Keratinocyte (primary cell): Measurements from ENCODE around the gene SYNE2. TPM values are rescaled to one million over a fixed set of nuclear protein-coding genes. Genes with fewer than 3 reads are reported as not detected.
A peak's percentile ranks its signal among the peaks of the same experiment; 100 is the strongest.
"Not testable (repeated sequence)": the region's sequence is repeated elsewhere in the genome, so short reads cannot be mapped to it uniquely, and the experiment has no call there.

Experiments
- DNase-seq: peaks from one replicate; pipeline ENCODE4 v3.0.0-alpha.2; 2011; ENCODE audit warnings: low read depth, missing footprints, low spot score
- FAIRE-seq: peaks from 2 replicates; lab custom pipeline; 2011; peaks lifted over from hg19 to GRCh38; lab: Jason Lieb, UNC
- H2AFZ ChIP-seq: 2 replicates; pipeline ENCODE4 v1.6.0; 2012; ENCODE audit warnings: low read length, control low read depth, inconsistent platforms; ENCODE audit not compliant: control insufficient read depth
- H3K27ac ChIP-seq: 2 replicates; pipeline ENCODE4 v1.5.1; 2011; ENCODE audit warnings: low read length; ENCODE audit not compliant: control insufficient read depth, insufficient read depth
- H3K27me3 ChIP-seq: 3 replicates; pipeline ENCODE4 v1.6.0; 2011; ENCODE audit warnings: low read length; ENCODE audit not compliant: control insufficient read depth, insufficient read depth; ENCODE audit errors: extremely low read depth
- H3K36me3 ChIP-seq, 2 experiments: 2 replicates in 1 of 2; 3 replicates in 1 of 2; pipeline ENCODE4 v1.5.1; 2011; ENCODE audit warnings: low read length in 2 of 2, mild to moderate bottlenecking in 1 of 2; ENCODE audit not compliant: control insufficient read depth in 2 of 2, insufficient read depth in 2 of 2; ENCODE audit errors: extremely low read depth in 1 of 2
- H3K4me1 ChIP-seq: 3 replicates; pipeline ENCODE4 v1.5.1; 2011; ENCODE audit warnings: low read length; ENCODE audit not compliant: control insufficient read depth, insufficient read depth; ENCODE audit errors: extremely low read depth
- H3K4me2 ChIP-seq: 3 replicates; pipeline ENCODE4 v1.6.0; 2011; ENCODE audit warnings: low read depth, low read length; ENCODE audit not compliant: control insufficient read depth, insufficient read depth; ENCODE audit errors: extremely low read depth
- H3K4me3 ChIP-seq, 3 experiments: fragments of 200-600 bp in 1 of 3; sonication (generic) in 1 of 3; 2 replicates in 2 of 3; 3 replicates in 1 of 3; pipeline ENCODE4 v1.5.1; 2011 to 2016; ENCODE audit warnings: low read length in 3 of 3, mild to moderate bottlenecking in 3 of 3, control low read depth in 2 of 3, inconsistent platforms in 1 of 3, low read depth in 1 of 3, mixed read lengths in 1 of 3, mixed run types in 1 of 3, moderate library complexity in 1 of 3; ENCODE audit not compliant: control insufficient read depth in 2 of 3, insufficient read depth in 2 of 3; ENCODE audit errors: extremely low read depth in 1 of 3
- H3K79me2 ChIP-seq: 2 replicates; pipeline ENCODE4 v1.6.0; 2012; ENCODE audit warnings: low read length; ENCODE audit not compliant: control insufficient read depth, insufficient read depth
- H3K9ac ChIP-seq: 3 replicates; pipeline ENCODE4 v1.6.0; 2011; ENCODE audit warnings: low read length; ENCODE audit not compliant: control insufficient read depth, insufficient read depth; ENCODE audit errors: extremely low read depth
- H3K9me1 ChIP-seq: 3 replicates; pipeline ENCODE4 v1.6.0; 2011; ENCODE audit warnings: low read length; ENCODE audit not compliant: control insufficient read depth, insufficient read depth; ENCODE audit errors: extremely low read depth
- H3K9me3 ChIP-seq: 2 replicates; pipeline ENCODE4 v1.5.1; 2012; ENCODE audit warnings: low read depth, low read length; ENCODE audit not compliant: control insufficient read depth
- H4K20me1 ChIP-seq: 3 replicates; pipeline ENCODE4 v1.6.0; 2011; ENCODE audit warnings: low read length; ENCODE audit not compliant: control insufficient read depth, insufficient read depth; ENCODE audit errors: extremely low read depth
- EZH2 ChIP-seq: IDR thresholded peaks from one replicate; pipeline ENCODE4 v1.6.1; 2012; ENCODE audit warnings: inconsistent platforms, mild to moderate bottlenecking, low read length, moderate library complexity
- dilution Hi-C: fragments of 300-500 bp; cut with MboI; formaldehyde crosslinking; loops from one replicate; pipeline ENCODE4 v1.7.0; 2020; ENCODE audit warnings: low sequenced_read_pairs; ENCODE audit not compliant: extremely low pct_ligation_motif_present
- polyA plus RNA-seq, 5 experiments: library from polyadenylated mRNA; depleted of rRNA in 3 of 5; stranded (reverse) in 3 of 5; stranded (forward) in 1 of 5; unstranded in 1 of 5; fragments of >200 nt; gene quantifications; 1 replicate in 1 of 5; 2 replicates in 3 of 5; 3 replicates in 1 of 5; pipeline versions ENCODE4 v1.2.1 to v1.2.3, GENCODE V29; 2011 to 2012; ENCODE audit warnings: missing spikeins in 2 of 5, low read depth in 1 of 5, low replicate concordance in 1 of 5
- TF ChIP-seq, protein P1 (sequence below), 3 experiments: IDR thresholded peaks in 1 of 3; conservative IDR thresholded peaks in 1 of 3; optimal IDR thresholded peaks in 1 of 3; 2 replicates in 2 of 3; 3 replicates in 1 of 3; pipeline versions ENCODE3 to v1.5.1; 2011; ENCODE audit warnings: low read length in 3 of 3, mild to moderate bottlenecking in 3 of 3, moderate library complexity in 2 of 3, control low read depth in 1 of 3, inconsistent platforms in 1 of 3; ENCODE audit not compliant: insufficient read depth in 2 of 3; ENCODE audit errors: extremely low read depth in 1 of 3

Gene SYNE2
- polyA plus RNA-seq, 1 donor (not counting 4 experiments of a cell fraction or from before 2014, with no cell fraction given): 9.9 TPM

DNA sequence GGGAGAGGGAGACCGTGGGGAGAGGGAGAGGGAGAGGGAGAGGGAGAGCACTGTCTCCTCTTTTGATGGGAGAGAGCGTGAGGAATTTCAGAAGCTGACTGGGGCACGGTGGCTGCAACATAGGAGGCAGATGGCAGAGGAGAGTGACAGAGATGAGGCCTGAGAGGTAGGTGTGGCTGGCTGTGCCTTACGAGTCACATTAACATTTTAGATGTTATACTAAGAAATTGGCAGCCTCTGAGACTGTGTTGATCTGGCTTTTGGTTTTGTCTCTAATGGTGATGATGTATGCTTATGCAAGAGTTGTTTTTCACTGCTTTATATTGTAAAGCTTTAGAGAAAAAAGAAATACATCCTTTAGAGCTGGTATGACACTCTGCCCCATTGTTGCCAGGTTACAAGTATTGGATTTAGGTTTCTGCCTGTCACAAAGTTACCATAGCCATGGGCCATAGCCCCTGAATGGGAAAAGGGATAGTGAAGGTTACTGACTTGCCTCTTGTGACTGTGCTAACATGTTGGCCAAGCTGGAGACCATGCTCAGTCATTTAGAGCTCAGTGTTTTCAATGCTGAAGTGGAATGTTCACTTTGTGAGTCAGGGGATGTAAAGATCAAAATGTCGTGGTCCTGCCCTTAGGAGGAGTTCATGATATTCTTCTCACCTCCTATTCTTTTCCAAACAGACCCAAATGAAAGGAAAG lies 186.2 kb downstream of the SYNE2 start:
- no peak overlapping the region for H3K9ac ChIP-seq
- TF ChIP-seq, protein P1, sequence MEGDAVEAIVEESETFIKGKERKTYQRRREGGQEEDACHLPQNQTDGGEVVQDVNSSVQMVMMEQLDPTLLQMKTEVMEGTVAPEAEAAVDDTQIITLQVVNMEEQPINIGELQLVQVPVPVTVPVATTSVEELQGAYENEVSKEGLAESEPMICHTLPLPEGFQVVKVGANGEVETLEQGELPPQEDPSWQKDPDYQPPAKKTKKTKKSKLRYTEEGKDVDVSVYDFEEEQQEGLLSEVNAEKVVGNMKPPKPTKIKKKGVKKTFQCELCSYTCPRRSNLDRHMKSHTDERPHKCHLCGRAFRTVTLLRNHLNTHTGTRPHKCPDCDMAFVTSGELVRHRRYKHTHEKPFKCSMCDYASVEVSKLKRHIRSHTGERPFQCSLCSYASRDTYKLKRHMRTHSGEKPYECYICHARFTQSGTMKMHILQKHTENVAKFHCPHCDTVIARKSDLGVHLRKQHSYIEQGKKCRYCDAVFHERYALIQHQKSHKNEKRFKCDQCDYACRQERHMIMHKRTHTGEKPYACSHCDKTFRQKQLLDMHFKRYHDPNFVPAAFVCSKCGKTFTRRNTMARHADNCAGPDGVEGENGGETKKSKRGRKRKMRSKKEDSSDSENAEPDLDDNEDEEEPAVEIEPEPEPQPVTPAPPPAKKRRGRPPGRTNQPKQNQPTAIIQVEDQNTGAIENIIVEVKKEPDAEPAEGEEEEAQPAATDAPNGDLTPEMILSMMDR (optimal IDR thresholded peaks at IDR 0.05 in 1 of 3, IDR thresholded peaks at IDR 0.05 in 1 of 3, conservative IDR thresholded peaks at IDR 0.05 in 1 of 3; ENCODE audit: extremely low read depth in 1 of 3, insufficient read depth in 2 of 3, low read length in 3 of 3): no peak
- no peak for TF ChIP-seq EZH2
- H3K4me1 ChIP-seq: no peaks in the 10 kb centered on the region
- H3K27me3 ChIP-seq: no peaks in the 10 kb centered on the region
- FAIRE-seq: no peak
- no peak overlapping the region for H3K27ac ChIP-seq
- no peaks in the 10 kb centered on the region for H3K36me3 ChIP-seq
- no peak overlapping the region for H3K4me3 ChIP-seq
- DNase-seq: no peak
- H2AFZ ChIP-seq: no peak overlapping the region
- no peaks in the 10 kb centered on the region for H3K9me1 ChIP-seq
- H3K4me2 ChIP-seq: no peak overlapping the region
- no peaks in the 10 kb centered on the region for H3K9me3 ChIP-seq
- no peaks in the 10 kb centered on the region for H3K79me2 ChIP-seq
- dilution Hi-C loops: loop anchor here (25.0 kb wide), 1 partner anchor 248 kb away; the partner anchor contains the start of gene ESR2
- no peaks in the 10 kb centered on the region for H4K20me1 ChIP-seq

DNA sequence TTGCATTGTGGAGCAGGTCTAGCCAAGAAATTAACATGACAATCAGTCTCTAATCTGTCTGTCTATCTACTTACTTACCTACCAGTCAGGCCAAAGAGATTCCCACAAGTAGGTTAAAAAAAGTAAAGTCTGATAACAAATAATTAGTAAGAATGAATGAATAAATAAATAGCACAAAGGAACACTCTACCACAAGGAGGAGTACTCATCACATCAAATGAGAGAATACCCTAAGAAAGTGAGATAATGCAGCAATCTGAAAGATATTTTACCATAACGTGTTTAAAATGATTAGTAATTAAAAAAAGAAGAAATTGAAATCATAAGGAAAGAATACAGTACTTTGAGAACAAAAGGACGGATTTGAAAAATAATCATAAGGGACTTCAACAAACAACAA lies 187.2 kb downstream of the SYNE2 start:
- Histone ChIP-seq H3K27me3 (no peaks in the 10 kb centered on the region), H3K9me1 (no peaks in the 10 kb centered on the region), H3K4me2 (no peak overlapping the region), H3K36me3 (no peaks in the 10 kb centered on the region), H3K4me3 (no peak overlapping the region), H3K9me3 (no peaks in the 10 kb centered on the region), H3K4me1 (no peaks in the 10 kb centered on the region), H3K27ac (no peak overlapping the region), H2AFZ (no peak overlapping the region), H4K20me1 (no peaks in the 10 kb centered on the region), H3K9ac (no peak overlapping the region), H3K79me2 (no peaks in the 10 kb centered on the region)
- TF ChIP-seq, protein P1 (optimal IDR thresholded peaks at IDR 0.05 in 1 of 3, IDR thresholded peaks at IDR 0.05 in 1 of 3, conservative IDR thresholded peaks at IDR 0.05 in 1 of 3; ENCODE audit: extremely low read depth in 1 of 3, insufficient read depth in 2 of 3, low read length in 3 of 3): peak in 1 of 3 experiments; percentile 33
- TF ChIP-seq EZH2: no peak
- dilution Hi-C loops: loop anchor here (25.0 kb wide), 1 partner anchor 247 kb away; the partner anchor contains the start of gene ESR2
- no peak for FAIRE-seq
- no peak for DNase-seq

DNA sequence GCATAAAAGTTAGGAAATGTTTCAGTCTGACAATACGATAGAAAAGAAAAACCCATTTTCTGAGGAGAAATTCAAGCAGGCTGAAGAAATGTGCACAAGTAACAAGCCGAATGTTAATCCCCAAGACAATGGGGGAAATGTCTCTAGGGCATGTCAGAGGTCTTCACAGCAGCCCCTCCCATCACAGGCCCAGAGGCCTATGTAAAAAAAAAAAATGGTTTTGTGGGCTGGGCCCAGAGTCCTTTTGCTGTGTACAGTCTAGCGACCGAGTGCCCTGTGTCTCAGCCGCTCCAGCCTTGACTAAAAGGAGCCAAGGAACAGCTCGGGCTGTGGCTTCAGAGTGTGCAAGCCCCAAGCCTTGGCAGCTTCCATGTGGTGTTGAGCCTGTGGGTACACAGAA lies 190.5 kb downstream of the SYNE2 start:
- dilution Hi-C loops: loop anchor here (25.0 kb wide), 1 partner anchor 244 kb away; the partner anchor contains the start of gene ESR2
- H3K79me2 ChIP-seq, H3K27ac ChIP-seq, H3K36me3 ChIP-seq, H3K9me3 ChIP-seq, DNase-seq, H3K27me3 ChIP-seq, H2AFZ ChIP-seq, H3K4me3 ChIP-seq, H3K9me1 ChIP-seq, H3K4me2 ChIP-seq, FAIRE-seq, H3K9ac ChIP-seq, H4K20me1 ChIP-seq, H3K4me1 ChIP-seq: not testable (repeated sequence)
